ENCODE data around the gene SELENON.

Gene SELENON

DNA sequence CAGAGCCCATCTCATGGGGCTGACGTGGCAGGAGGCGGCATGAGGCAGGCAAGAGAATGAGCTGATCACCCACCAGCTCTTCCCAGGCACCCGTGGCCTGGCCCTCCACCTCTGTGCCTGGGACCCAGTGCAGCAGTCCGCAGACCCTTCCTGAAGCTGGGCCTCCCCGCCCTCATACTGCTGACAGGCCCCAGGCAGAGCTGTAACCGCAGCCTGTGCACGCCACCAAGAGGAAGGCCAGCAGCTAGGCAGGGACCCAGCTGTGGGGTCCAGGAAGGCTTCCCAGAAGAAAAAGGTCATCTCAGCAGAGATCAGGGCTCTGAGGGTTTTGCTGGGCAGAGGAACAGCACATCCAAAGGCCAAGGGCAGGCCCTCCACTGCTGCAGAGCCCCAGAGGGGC is 9.9 kb downstream of the SELENON start:
- no peak for DNase-seq

- DNase-seq, result peak in 1 of 2 donors; percentile 48
These were observed 10.6 kb downstream of the SELENON start for GRCh38 chr1:25810341-25811299.

DNA sequence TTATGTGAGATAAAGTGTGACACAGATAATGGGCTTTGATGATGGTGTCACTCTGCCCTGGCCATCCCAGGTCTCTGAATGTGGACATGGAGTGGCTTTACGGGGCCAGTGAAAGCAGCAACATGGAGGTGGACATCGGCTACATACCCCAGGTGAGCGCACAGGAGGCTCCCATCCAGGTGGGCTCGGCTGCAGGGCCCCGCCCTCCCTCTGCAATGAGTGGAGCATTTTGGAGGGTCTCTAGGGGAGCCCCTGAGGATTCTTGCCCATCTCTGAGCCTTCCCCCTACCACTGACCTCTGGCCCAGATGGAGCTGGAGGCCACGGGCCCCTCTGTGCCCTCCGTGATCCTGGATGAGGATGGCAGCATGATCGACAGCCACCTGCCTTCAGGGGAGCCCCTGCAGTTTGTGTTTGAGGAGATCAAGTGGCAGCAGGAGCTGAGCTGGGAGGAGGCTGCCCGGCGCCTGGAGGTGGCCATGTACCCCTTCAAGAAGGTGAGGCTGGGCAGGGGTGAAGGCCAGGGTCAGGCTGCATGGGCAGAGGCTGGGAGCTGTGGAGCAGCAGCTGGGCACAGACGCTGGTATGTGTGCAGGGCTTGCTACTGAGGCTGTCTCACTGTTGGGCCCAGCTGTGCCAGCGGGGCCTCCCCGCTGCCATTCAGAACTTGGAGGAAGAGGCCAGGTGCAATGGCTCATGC is 11.5 kb downstream of the SELENON start:
- no peak for DNase-seq

- DNase-seq, result no peak
These were observed 13.2 kb downstream of the SELENON start for GRCh38 chr1:25813071-25813733.

GRCh38 chr1:25813734-25814471 is 13.9 kb downstream of the SELENON start:
- DNase-seq, result no peak

DNA sequence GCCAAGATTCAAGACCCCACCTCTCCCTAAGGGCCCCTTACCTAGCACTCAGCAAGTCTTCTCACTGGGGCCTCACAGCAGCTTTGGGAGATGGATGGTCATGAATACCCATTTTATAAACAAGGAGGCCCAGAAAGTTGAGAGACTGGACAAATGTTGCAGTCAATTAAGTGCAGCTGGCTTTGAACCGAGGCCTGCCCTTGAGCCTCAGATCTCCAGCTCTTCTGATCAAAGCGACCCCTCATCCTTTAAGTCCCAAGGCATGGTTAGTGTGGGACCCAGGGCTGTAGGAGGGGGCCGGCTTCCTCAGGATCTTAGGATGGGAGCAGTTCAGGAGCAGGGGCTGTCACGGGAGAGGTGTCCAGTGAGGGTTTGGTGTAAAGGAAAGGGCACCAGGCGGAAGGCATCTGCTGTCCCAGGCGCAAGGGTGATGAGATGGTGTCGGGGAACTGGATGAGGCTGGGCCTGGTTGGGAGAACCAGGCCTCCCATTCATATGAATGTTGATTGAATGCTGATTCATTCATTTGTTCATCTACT is 14.6 kb downstream of the SELENON start:
- no peak for DNase-seq

DNA sequence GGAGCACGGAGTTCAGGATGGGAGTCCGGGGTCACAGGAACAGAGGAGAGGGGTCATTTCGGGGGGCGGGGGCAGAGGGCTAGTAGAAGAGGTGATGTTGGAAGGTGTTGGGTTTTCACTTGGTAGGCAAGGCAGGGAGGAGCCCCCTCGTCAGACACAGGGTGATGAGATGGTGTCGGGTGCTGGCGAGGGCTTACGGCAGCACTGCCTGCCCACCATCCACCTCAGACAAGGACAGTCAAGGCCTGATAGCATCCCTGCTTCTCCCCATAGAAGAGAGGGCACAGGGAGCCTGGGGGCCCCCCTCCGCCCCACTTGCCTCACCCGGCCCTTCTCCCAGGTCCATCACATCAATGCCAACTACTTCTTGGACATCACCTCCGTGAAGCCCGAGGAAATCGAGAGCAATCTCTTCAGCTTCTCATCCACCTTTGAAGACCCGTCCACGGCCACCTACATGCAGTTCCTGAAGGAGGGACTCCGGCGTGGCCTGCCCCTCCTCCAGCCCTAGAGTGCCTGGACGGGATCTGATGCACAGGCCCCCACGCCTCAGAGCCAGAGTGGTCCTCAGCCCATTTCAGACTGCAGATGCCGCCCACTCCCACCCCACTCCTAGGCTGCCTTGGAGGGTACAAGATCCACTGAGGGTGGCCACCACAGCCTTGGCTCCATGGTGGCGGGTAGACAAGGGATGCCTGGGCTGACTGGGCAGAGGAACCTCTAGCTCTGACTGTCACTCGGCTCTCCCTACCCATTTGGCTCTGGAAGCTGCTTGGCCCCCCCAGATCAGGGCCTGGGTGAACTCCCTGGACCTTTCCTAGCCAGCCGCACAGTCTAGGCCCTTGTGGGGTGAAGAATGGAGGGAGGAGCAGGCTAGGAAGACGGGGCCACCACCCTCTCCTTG is 15.5 kb downstream of the SELENON start:
- no peak for DNase-seq

DNA sequence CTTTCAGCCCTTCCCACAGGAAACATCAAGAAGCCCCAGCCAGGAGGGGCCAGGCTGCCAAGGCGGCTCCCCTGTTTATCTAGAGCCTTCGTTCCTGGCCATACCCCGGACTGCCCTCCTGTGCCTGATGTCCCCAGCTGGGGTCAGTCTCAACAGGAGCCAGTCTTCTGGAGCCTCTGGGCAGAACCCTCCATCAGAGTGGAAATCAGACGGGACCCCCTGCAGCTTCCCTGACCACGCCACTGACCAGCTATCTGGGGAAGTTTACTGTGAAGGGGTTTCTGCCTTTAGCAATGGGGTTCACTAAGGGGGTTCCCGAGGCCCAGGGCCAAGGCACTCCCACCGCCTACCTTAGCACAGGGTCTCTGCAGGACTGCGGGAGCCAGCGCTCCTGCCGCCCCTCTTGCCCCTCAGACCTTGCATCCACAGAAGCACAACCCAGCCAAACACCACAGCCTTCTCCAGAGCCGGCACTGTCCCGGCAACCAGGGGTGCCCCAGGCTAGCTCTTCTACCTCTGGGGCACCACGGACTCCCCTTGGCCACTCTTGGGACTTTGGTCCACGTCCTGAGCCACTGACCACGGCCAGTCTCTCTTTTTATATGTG is 16.2 kb downstream of the SELENON start:
- no peak for DNase-seq

DNA sequence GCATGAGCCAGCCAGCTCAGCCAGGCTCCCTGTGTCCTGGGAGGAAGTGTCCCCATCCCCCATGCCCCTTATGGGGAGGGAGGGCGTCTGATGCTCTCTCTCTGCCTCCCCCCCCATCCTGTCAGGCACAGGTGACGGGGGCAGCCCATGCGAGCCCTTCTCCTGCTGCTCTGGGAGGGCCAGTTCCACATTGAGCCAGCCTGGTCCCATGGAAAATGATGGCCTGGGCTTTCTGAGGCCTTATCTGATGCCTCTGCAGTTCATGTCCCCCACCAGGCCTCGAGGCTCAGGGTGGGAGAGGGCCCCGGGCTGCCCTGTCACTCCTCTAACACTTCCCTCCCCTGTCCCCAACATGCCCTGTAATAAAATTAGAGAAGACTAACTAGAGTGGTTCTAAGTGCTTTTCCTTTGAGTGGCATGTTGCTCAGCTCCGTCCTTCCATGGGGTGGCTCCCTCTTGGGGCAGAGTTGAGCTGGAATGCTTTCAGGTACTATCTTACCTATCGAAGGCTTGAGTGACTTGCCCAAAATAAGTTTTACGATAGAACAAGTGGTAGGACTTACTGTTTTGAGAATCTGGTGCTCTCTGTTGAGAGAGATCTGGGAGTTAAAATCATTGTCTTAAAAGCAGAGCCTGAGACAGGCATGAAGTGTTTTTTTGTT is 18.0 kb downstream of the SELENON start:
- no peak for DNase-seq

DNA sequence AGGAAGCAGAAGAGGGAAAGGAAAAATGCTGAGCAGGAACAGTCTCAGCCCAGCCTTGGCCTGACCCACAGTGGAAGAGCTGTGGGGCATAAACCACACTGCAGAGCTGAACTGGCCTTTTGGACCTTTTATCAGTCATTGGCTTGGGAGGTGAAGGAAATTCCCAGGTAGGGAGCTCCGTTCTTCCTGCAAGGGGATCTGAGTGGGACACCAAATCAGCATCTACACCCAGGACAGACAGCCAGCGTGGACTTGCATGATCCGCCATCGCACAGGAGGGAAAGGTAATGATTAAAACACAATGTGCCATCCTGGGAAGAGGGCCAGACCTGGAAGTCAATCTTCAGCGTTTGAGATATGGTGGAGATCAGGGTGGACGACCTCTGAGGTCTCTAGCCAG is 18.6 kb downstream of the SELENON start:
- DNase-seq, result no peak

GRCh38 chr1:25819491-25820246 is 19.7 kb downstream of the SELENON start, which contains the start of gene MTFR1L:
Gene MTFR1L (plus strand): TSS chr1:25819954. CDS start chr1:25823105, 3,151 bp downstream.
- DNase-seq, result peak; percentile 47 to 76

DNA sequence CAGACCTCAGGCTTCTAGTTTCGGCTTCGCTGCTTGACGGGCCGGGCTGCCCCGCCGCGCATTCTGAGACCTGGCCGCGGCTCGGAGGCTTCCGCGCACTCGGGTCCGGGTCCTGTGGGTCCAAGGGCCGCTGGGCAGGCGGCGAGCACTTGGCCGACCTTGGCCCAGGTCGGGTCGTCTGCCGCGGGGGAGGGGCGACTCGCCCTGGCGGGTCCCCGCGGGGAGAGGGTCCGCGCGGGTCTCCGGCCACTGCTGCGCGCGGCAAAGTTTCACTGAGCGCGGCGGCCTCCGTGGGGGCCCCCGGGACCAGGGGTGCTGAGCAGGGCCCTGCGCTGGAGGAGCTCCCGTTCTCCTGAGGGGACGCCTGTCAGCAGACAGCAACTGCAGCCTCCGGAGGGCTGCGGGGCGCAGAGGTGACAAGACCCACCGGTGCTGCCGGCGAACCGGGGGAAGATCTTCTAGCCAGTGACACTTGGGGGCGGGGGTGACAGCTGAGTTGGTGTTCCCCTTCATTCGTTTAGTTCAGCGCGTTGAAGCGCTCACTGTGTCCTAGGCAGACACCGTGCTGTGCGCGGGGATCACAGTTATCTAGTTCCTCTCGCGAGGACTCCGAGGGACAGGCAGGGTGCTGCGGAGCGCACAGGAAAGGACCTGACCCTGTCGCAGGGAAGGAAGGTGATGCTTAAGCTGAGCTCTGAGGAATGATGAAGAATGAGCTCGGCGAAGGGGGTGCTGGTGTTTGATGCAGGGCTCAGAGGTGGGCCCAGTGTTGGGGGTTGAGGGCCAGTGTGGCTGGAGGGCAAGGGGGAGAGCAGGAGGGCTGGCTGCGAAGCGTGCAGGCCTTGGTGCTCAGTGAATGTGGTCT is 20.5 kb downstream of the SELENON start:
- DNase-seq, result no peak

DNA sequence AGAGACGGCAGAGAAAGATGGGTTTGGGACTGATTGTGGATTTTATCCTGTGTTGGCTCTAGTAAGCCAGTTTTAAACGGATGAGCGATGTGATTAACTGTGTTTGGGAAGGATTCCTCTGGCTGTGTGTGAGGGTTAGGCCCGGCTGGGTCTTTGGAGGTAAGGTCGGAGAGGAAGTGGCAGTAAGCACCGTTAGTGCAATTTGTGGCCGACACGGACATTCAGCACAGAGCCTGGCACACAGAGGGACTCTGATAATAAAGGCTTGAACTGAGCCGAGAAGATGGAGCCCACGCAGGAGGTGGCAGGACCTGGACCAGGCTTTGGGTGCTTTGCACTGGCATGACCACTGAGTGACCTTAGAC is 21.1 kb downstream of the SELENON start:
- DNase-seq, result no peak

DNA sequence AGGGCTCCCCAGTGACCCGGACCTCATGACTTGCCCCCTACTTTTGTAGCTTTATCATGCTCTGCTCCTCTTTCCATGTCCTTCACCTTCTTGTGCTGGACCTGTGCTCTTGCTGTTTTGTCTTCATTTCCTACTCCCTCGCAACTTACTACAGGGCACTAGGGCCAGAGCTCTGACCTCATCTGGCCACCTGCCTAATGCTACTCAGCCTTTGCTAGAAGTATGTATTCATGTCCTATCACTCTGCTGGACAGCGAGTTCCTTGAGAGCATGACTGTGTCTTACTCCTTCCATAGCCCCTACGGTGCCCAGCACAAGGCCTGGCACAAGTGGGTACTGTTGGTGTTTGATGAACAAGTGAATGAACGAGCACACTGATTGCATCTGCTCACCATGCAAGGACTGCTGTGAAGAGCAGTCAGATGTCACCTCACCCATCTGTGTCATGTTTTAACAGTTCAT is 21.7 kb downstream of the SELENON start:
- DNase-seq, result no peak

- DNase-seq, result no peak
These were observed 25.6 kb downstream of the SELENON start for GRCh38 chr1:25825605-25826004.

GRCh38 chr1:25826571-25826970 is 26.6 kb downstream of the SELENON start:
- no peak for DNase-seq

DNA sequence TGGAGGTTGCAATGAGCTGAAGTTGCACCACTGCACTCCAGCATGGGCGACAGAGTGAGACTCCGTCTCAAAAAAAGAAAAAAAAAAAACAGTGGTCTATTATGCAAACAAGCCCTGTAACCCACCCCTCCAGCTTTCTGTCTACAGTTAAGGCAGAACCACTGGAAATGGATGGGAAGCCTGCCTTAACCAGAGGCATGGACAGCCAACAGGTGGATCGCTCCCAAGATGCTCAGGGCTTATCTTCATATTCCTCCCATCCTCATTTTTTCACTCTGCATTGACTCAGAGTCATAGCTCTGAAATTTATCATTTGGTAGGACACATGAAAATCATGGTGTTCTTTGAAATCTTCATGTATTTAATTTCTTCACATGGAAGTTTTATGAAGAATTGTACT is 28.5 kb downstream of the SELENON start:
- DNase-seq, result no peak

GRCh38 chr1:25829046-25829445 is 29.1 kb downstream of the SELENON start:
- DNase-seq, result no peak
